Measurements from ENCODE around the gene PLXNC1. TPM values are rescaled to one million over a fixed set of nuclear protein-coding genes. Genes with fewer than 3 reads are reported as not detected.

PLXNC1 gene
- total and polyA plus RNA-seq, 4 donors, result 27.6 to 58.2 (median 42.1) TPM

DNA sequence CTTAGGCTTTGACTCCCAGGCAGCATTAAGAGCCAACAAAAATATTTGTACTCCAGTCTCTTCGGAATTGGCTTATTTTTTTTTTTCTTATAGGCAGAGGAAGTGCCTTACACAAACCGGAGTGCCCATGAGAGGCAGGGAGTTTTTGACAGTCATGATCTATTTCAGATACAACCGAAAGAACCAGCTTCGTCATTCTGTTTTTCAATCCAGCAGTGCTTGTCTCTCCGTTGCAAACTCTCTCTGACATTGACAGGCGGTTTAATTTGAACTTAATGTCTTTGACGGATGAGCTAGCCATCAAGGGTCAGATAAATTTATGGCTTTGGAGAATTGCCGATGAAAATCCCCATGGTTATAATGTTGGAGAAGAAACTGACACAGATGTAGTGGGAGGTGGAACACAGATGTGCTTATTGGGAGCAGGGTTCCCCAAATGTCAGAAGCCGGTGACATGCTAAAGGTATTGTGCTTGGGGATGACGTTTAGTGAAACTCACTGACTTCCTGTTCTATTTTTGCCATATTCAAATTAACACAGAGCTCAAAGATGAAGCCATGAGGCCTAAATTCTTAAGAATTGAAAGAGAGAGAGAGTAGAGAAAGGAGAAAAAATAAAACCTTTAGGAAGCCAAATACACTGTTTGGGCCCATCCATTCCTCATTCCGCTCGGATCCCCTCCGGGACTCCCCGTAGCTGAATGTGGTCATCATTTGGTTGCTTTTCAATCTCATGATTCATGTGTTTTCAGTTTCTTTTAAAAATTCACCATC is 59.7 kb downstream of the PLXNC1 start:
- Histone ChIP-seq H3K27me3 (ENCODE audit: control insufficient read depth, insufficient read depth, low read length) (no peaks in the 10 kb centered on the region), H3K27ac (ENCODE audit: low read depth, low read length) (no peak overlapping the region)

DNA sequence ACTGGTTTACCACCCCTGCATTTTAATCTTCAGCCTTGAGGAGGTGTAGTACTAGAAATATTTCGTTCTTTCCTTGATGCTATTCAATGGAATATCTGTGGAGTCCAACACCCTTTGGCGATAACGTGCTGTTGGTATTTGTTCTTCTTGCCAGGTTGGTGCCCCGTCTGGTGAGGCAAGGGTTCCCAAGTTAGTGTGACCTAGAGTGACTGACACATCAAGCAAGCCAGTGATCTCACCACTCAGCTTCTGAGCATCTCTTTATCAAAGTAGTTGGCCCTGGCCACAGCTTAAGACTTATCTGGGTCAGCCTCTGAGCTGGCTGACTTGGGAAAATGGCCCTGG is 60.2 kb downstream of the PLXNC1 start:
- Histone ChIP-seq H3K27ac (ENCODE audit: low read depth, low read length) (no peak overlapping the region), H3K4me1 (ENCODE audit: control insufficient read depth, insufficient read depth, low read length) (no peaks in the 10 kb centered on the region), H3K9me3 (ENCODE audit: control insufficient read depth, insufficient read depth, low read length) (no peaks in the 10 kb centered on the region), H3K27me3 (ENCODE audit: control insufficient read depth, insufficient read depth, low read length) (no peaks in the 10 kb centered on the region), H3K36me3 (ENCODE audit: control insufficient read depth, insufficient read depth, low read length) (no peaks in the 10 kb centered on the region), H3K4me3 (ENCODE audit: low read depth, low read length) (no peak overlapping the region)
- DNase-seq (ENCODE audit: low read depth in 4 of 6, low spot score in 6 of 6), result no peak
- WGBS (ENCODE audit: insufficient coverage), result 100% methylated on average over 2 of the region's 4 CpGs

More for the DNA sequence above, 59.7 kb downstream of the PLXNC1 start:
- no peak overlapping the region for H3K4me3 ChIP-seq (ENCODE audit: low read depth, low read length)
- no peaks in the 10 kb centered on the region for H3K9me3 ChIP-seq (ENCODE audit: control insufficient read depth, insufficient read depth, low read length)
- H3K36me3 ChIP-seq (ENCODE audit: control insufficient read depth, insufficient read depth, low read length), result no peaks in the 10 kb centered on the region
- H3K4me1 ChIP-seq (ENCODE audit: control insufficient read depth, insufficient read depth, low read length), result no peaks in the 10 kb centered on the region
- DNase-seq (ENCODE audit: low read depth in 4 of 6, low spot score in 6 of 6), result peak in 2 of 6 donors; percentile 15 to 23
- 61% methylated on average over 7 of the region's 14 CpGs for WGBS (ENCODE audit: insufficient coverage)

DNA sequence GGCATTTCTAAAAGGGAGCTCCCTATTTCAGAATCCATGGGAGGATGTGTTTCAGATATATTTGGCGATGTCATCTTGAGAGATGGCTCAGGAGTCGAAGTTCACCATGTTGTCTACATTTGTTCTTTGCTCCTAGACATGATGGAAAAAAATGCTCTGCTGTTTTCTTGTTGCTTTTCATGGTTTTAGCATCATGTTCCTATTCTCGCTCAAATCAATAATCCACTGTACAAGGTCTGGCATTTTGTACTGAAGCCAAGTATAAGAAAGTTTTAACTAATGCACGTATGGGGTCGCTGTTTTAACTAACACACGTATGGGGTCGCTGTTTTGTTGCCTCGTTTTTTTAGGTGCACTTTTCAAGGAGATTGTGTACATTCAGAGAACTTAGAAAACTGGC is 60.9 kb downstream of the PLXNC1 start:
- no peak for DNase-seq (ENCODE audit: low read depth in 4 of 6, low spot score in 6 of 6)
- H3K36me3 ChIP-seq (ENCODE audit: control insufficient read depth, insufficient read depth, low read length), result no peaks in the 10 kb centered on the region
- H3K27ac ChIP-seq (ENCODE audit: low read depth, low read length), result no peak overlapping the region
- no peaks in the 10 kb centered on the region for H3K27me3 ChIP-seq (ENCODE audit: control insufficient read depth, insufficient read depth, low read length)
- 92% methylated on average over 4 of the region's 8 CpGs for WGBS (ENCODE audit: insufficient coverage)
- H3K9me3 ChIP-seq (ENCODE audit: control insufficient read depth, insufficient read depth, low read length), result no peaks in the 10 kb centered on the region
- H3K4me1 ChIP-seq (ENCODE audit: control insufficient read depth, insufficient read depth, low read length), result no peaks in the 10 kb centered on the region
- H3K4me3 ChIP-seq (ENCODE audit: low read depth, low read length), result no peak overlapping the region

DNA sequence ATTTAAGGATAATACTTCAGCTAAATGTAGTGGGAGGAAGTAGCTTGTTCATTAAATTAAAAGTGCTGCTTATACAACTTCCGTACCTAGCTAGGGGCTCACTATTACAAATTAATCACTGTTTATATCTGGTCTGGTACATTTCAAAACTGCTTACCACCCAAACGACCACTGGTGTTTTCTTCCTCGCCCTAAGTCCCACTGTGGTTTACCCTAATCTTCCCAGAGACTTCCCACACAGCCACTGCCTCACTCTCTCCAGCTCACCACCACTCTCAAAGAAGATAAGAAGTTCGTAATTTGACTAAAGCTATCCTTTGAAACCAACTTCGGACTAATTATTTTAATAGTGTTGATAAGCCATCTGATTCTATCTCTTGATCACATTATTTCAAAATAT is 62.6 kb downstream of the PLXNC1 start:
- H3K4me1 ChIP-seq (ENCODE audit: control insufficient read depth, insufficient read depth, low read length), result no peaks in the 10 kb centered on the region

DNA sequence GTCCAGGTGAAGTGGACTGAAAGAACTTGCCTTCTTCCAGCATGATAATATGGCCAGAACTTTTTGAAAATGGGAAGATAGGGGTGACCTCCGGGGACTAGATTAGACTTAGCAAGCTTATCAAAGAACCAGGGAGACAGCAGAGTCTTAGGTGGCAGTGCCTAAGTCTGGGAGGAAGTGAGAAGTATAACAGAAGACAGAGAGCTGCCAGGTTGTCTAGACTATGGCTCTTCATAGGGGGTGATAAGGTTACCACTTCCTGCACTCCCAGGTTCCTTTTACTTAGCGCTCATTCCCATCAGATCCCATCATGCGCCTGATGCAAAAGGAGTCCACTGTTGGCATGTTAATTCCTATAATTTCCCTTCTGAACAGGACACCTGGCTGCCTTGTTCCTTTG is 69.9 kb downstream of the PLXNC1 start:
- no peaks in the 10 kb centered on the region for H3K36me3 ChIP-seq (ENCODE audit: control insufficient read depth, insufficient read depth, low read length)
- no peak overlapping the region for H3K27ac ChIP-seq (ENCODE audit: low read depth, low read length)
- H3K9me3 ChIP-seq (ENCODE audit: control insufficient read depth, insufficient read depth, low read length), result no peaks in the 10 kb centered on the region
- no peak overlapping the region for H3K4me3 ChIP-seq (ENCODE audit: low read depth, low read length)
- H3K4me1 ChIP-seq (ENCODE audit: control insufficient read depth, insufficient read depth, low read length), result peaks cover 4% of the 10 kb centered on the region
- DNase-seq (ENCODE audit: low read depth in 4 of 6, low spot score in 6 of 6), result no peak
- H3K27me3 ChIP-seq (ENCODE audit: control insufficient read depth, insufficient read depth, low read length), result no peaks in the 10 kb centered on the region
- WGBS (ENCODE audit: insufficient coverage), result 67% methylated on average over 3 of the region's 3 CpGs

More for the DNA sequence above, 62.6 kb downstream of the PLXNC1 start:
- no peaks in the 10 kb centered on the region for H3K36me3 ChIP-seq (ENCODE audit: control insufficient read depth, insufficient read depth, low read length)
- no peak overlapping the region for H3K27ac ChIP-seq (ENCODE audit: low read depth, low read length)
- no peaks in the 10 kb centered on the region for H3K9me3 ChIP-seq (ENCODE audit: control insufficient read depth, insufficient read depth, low read length)
- DNase-seq (ENCODE audit: low read depth in 4 of 6, low spot score in 6 of 6), result no peak
- no peak overlapping the region for H3K4me3 ChIP-seq (ENCODE audit: low read depth, low read length)
- WGBS (ENCODE audit: insufficient coverage), result 50% methylated on average over 2 of the region's 5 CpGs
- H3K27me3 ChIP-seq (ENCODE audit: control insufficient read depth, insufficient read depth, low read length), result no peaks in the 10 kb centered on the region

DNA sequence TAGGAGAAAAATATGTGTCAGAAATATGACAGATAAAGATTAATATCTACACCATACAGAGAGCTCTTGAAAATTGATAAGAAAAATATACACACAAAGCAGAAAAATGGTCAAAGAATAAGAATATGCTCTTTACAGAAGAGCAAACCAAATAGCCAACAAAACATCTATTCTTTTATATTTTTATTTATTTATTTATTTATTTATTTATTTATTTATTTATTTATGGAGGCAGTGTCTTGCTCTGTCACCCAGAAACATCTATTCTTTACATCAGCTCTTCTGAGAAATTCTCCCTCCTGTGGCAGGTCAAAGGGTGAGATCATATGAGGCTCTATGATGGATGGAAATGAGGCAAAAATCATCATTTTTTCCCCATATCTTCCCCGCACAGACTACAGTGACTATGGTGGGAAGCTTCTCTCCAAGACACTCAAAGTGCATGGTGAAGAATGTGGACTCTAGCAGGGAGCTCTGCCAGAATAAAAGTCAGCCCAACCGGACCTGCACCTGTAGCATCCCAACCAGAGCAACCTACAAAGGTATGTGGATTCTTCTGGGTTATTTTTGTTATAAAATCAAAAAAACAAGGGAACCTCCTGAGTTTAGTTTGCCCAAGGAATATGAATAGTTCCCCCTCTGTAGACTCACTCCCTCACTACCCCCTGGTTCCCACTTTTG is 71.4 kb downstream of the PLXNC1 start:
- no peak for DNase-seq (ENCODE audit: low read depth in 4 of 6, low spot score in 6 of 6)
- Histone ChIP-seq H3K4me1 (ENCODE audit: control insufficient read depth, insufficient read depth, low read length) (peaks cover 8% of the 10 kb centered on the region), H3K36me3 (ENCODE audit: control insufficient read depth, insufficient read depth, low read length) (peaks cover 3% of the 10 kb centered on the region), H3K27me3 (ENCODE audit: control insufficient read depth, insufficient read depth, low read length) (no peaks in the 10 kb centered on the region), H3K9me3 (ENCODE audit: control insufficient read depth, insufficient read depth, low read length) (no peaks in the 10 kb centered on the region), H3K4me3 (ENCODE audit: low read depth, low read length) (no peak overlapping the region), H3K27ac (ENCODE audit: low read depth, low read length) (no peak overlapping the region)
- WGBS (ENCODE audit: insufficient coverage), result no CpG with 5 or more reads among the region's 2 CpGs

DNA sequence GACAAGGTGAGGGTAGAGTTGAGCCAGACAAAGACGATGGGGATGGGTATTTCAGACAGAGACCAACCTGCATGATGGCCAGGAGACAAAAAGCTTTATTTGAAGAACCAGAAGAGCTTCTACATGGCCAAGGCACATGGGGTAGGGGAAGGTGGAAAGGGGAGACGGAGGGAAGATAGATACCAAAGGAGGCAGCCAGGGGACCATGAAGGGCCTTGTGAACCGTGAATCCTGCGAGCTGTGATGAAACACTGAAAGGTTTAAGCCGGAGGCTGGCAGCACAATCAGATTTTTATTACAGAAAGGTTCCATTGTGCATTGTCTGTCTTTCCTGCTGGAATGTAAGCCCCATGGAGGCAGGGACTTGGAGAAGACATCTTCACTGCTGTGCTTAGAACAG is 72.4 kb downstream of the PLXNC1 start:
- Histone ChIP-seq H3K36me3 (ENCODE audit: control insufficient read depth, insufficient read depth, low read length) (peaks cover 3% of the 10 kb centered on the region), H3K4me1 (ENCODE audit: control insufficient read depth, insufficient read depth, low read length) (peaks cover 12% of the 10 kb centered on the region), H3K9me3 (ENCODE audit: control insufficient read depth, insufficient read depth, low read length) (no peaks in the 10 kb centered on the region), H3K27ac (ENCODE audit: low read depth, low read length) (no peak overlapping the region), H3K27me3 (ENCODE audit: control insufficient read depth, insufficient read depth, low read length) (no peaks in the 10 kb centered on the region), H3K4me3 (ENCODE audit: low read depth, low read length) (no peak overlapping the region)
- WGBS (ENCODE audit: insufficient coverage), result 91% methylated on average over 4 of the region's 5 CpGs
- no peak for DNase-seq (ENCODE audit: low read depth in 4 of 6, low spot score in 6 of 6)

DNA sequence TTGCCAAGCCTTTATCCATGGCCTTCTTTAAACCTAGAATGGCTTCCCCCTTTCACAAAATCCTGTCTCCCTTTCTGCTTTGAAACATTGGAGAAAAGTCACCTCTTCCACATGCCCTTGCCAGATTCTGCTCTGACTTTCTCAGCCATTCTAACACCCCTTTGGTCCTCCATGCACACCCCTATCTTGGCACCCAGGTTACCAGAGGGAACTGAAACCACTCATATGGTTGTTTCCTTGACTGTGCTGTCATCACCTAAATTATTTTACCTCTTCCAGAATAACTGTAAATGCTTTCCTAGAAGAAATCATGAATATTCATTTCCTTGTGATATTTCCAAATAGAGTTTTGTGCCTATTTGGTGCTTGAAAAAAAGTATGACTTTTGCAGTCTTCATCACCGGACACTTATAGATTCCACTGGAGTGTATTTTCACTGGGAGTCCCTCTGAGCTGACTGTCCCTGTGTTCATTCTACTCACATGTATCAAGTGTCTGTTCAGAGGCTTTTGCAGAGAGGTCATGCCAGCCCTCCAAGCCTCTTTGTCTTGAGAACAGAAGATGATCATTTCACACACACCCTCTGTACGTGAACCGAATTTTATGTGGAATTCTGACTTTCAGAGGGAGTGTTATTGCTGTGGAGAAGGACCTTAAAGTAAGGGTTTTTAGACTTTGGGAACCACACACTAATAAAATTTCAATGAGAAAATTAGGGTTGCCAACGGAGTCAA is 74.1 kb downstream of the PLXNC1 start:
- no peak overlapping the region for H3K27ac ChIP-seq (ENCODE audit: low read depth, low read length)
- DNase-seq (ENCODE audit: low read depth in 4 of 6, low spot score in 6 of 6), result peak in 2 of 6 donors; percentile 65 to 71
- 14% methylated on average over 1 of the region's 4 CpGs for WGBS (ENCODE audit: insufficient coverage)
- H3K4me3 ChIP-seq (ENCODE audit: low read depth, low read length), result no peak overlapping the region
- no peaks in the 10 kb centered on the region for H3K27me3 ChIP-seq (ENCODE audit: control insufficient read depth, insufficient read depth, low read length)
- no peaks in the 10 kb centered on the region for H3K9me3 ChIP-seq (ENCODE audit: control insufficient read depth, insufficient read depth, low read length)
- peaks cover 12% of the 10 kb centered on the region for H3K4me1 ChIP-seq (ENCODE audit: control insufficient read depth, insufficient read depth, low read length)
- peaks cover 5% of the 10 kb centered on the region for H3K36me3 ChIP-seq (ENCODE audit: control insufficient read depth, insufficient read depth, low read length)

DNA sequence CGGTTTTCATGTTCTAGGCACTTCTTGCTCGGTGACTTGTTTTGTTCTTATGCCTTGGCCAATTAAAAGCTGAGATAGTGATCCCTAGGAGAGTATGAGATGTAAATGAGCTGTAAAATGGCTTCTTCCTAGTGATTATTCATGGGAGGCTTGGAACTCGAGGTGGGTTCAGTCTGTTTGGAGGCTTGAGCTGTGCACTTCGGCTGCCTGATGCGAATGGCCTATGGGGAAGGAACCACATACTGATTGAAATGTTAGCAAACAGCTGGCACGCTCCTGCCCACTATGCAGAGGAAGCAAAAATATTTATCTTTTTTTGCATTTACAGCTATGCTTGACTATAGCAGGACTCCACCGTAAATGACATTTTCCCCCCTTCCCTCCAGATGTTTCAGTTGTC is 75.5 kb downstream of the PLXNC1 start:
- Histone ChIP-seq H3K4me1 (ENCODE audit: control insufficient read depth, insufficient read depth, low read length) (peaks cover 12% of the 10 kb centered on the region), H3K36me3 (ENCODE audit: control insufficient read depth, insufficient read depth, low read length) (peaks cover 5% of the 10 kb centered on the region), H3K27me3 (ENCODE audit: control insufficient read depth, insufficient read depth, low read length) (no peaks in the 10 kb centered on the region), H3K4me3 (ENCODE audit: low read depth, low read length) (no peak overlapping the region), H3K9me3 (ENCODE audit: control insufficient read depth, insufficient read depth, low read length) (no peaks in the 10 kb centered on the region), H3K27ac (ENCODE audit: low read depth, low read length) (no peak overlapping the region)
- DNase-seq (ENCODE audit: low read depth in 4 of 6, low spot score in 6 of 6), result peak in 1 of 6 donors; percentile 83
- WGBS (ENCODE audit: insufficient coverage), result 74% methylated on average over 4 of the region's 7 CpGs

Data from spinal cord (tissue), 10 donors.